Skeletal muscle satellite cell (primary cell): ENCODE results near the gene NGEF.
"Not testable (repeated sequence)": the region's sequence is repeated elsewhere in the genome, so short reads cannot be mapped to it uniquely, and the experiment has no call there.

Experiments used
- H3K27me3 ChIP-seq: 2 replicates; pipeline ENCODE4 v1.7.0; 2013; ENCODE audit warnings: low read length; ENCODE audit not compliant: control insufficient read depth, insufficient read depth
- H3K36me3 ChIP-seq: 2 replicates; pipeline ENCODE4 v1.7.0; 2013; ENCODE audit warnings: mild to moderate bottlenecking, control low read depth, low read length; ENCODE audit not compliant: insufficient read depth
- H3K4me1 ChIP-seq: 2 replicates; pipeline ENCODE4 v1.7.0; 2013; ENCODE audit warnings: low read length; ENCODE audit not compliant: control insufficient read depth, insufficient read depth
- H3K4me2 ChIP-seq: 2 replicates; pipeline ENCODE4 v1.7.0; 2013; ENCODE audit warnings: mild to moderate bottlenecking, low read length
- H3K4me3 ChIP-seq: 2 replicates; pipeline ENCODE4 v1.7.0; 2013; ENCODE audit warnings: low read length
- H3K9ac ChIP-seq: 2 replicates; pipeline ENCODE4 v1.7.0; 2013; ENCODE audit warnings: mild to moderate bottlenecking, low read depth, low read length, moderate library complexity
- H3K9me3 ChIP-seq: replicated peaks from 2 replicates; pipeline ENCODE4 v1.7.0; 2013; ENCODE audit warnings: mild to moderate bottlenecking, control low read depth, low read length

The NGEF gene

DNA sequence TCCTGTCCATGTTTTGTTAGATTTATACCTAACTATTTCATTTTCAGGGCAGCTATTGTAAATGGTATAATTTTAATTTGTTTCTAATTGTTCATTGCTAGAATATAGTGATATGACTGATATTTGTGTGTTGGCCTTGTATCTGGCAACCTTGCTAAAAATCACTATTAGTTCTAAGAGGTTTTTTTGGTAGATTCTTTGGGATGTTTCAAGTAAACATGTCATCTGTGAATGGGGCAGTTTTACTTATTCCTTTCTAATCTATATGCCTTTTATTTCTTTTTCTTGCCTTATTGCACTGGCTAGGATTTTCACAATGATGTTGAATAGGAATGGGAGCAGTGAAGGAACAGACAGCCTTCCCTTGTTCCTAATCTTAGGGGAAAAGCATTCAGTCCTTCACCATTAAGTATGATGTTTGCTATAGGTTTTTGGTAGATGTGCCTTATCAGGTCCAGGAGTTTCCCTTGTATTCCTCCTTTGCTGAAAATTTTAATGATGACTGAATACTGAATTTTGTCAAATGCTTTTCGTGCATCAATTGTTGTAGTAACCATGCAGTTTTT is 101.3 kb downstream of the NGEF start:
- Histone ChIP-seq H3K9me3 (peaks cover 3% of the 10 kb centered on the region), H3K9ac (no peak overlapping the region), H3K4me2 (no peak overlapping the region), H3K4me1 (no peaks in the 10 kb centered on the region), H3K4me3 (no peak overlapping the region), H3K36me3 (no peaks in the 10 kb centered on the region), H3K27me3 (peaks cover 22% of the 10 kb centered on the region)

DNA sequence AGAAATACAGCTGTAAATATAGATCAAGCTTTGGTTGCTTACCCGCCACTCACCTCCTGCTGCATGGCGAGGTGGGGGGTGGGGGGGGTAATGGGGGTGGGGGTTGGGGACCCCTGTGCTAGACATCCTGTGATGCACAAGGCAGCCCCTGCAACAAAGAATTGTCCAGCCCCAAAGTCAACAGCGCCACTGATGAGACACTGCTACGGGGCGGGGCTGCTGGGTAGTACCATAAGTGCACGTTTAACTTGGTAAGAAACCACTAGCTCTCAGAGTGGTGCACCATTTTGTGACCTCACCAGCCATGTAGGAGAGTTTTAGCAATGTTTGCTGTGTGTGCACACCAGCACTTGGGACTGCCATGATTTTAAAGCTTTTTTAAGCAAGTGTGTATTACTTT is 102.7 kb downstream of the NGEF start:
- no peaks in the 10 kb centered on the region for H3K4me1 ChIP-seq
- H3K9ac ChIP-seq, result no peak overlapping the region
- H3K27me3 ChIP-seq, result peaks cover 14% of the 10 kb centered on the region

DNA sequence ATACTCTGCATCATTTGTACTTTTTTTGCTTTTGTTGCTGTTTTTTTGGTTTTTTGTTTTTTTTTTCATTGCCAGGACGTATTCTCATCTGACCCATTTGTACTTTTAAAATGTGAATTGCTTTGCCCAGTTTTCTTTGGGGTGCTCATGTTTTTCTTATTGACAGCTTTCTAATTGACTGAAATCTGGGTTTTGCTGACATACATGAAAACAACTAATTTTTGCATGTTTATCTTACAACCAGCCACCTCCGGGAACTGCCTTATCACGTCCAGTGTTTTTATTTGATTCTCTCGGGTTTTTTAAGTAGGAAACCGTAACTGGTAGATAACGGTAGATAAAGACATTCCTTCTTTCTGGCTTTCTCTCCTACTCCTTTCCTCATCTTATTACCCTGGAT is 104.4 kb downstream of the NGEF start:
- Histone ChIP-seq H3K36me3 (no peaks in the 10 kb centered on the region), H3K27me3 (peaks cover 9% of the 10 kb centered on the region), H3K4me3 (no peak overlapping the region), H3K9ac (no peak overlapping the region), H3K4me2 (no peak overlapping the region), H3K9me3 (peaks cover 3% of the 10 kb centered on the region), H3K4me1 (no peaks in the 10 kb centered on the region)

More for the DNA sequence above, 102.7 kb downstream of the NGEF start:
- H3K4me3 ChIP-seq, result no peak overlapping the region
- no peak overlapping the region for H3K4me2 ChIP-seq
- no peaks in the 10 kb centered on the region for H3K36me3 ChIP-seq
- H3K9me3 ChIP-seq, result peaks cover 3% of the 10 kb centered on the region

DNA sequence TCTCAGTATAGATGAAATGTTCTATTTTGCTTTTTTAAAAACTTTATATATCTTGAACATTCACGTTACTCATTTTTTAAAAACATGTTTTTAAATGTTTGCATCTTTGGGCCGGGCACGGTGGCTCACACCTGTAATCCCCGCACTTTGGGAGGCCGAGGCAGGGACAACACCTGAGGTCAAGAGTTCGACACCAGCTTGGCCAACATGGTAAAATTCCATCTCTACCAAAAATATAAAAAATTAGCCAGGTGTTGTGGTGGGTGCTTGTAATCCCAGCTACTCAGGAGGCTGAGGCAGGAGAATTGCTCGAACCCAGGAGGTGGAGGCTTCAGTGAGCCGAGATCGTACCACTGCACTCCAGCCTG is 105.4 kb downstream of the NGEF start:
- H3K4me1 ChIP-seq, H3K4me2 ChIP-seq, H3K9ac ChIP-seq, H3K9me3 ChIP-seq, H3K36me3 ChIP-seq, H3K4me3 ChIP-seq, H3K27me3 ChIP-seq: not testable (repeated sequence)

DNA sequence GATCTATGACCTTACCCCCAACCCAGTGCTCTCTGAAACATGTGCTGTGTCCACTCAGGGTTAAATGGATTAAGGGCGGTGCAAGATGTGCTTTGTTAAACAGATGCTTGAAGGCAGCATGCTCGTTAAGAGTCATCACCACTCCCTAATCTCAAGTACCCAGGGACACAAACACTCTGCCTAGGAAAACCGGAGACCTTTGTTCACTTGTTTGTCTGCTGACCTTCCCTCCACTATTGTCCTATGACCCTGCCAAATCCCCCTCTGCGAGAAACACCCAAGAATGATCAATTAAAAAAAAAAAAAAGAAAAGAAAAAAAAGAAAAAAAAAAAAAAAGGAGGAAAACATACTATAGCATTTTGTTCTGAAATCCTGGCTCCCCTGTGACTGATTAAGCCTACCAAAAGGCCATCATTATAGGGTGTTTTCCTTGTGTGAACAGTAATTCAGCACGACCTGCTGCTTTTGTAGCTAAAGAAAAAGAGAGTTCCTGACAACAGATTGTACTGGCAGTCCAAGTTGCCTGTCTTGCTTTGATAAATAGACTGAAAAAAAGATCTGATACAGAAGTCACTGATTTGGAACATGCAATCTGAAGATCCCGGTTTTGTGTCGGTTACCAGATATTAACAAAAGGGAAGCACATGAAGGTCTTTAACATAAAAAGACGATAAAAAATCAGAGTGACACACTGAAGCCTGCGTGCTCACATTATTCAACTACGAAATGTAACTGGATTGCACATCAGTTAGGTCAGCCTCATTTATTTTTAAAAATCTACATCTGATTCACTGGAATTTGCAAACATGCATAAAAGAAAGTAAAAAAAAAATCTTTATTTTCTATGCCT is 106.0 kb downstream of the NGEF start:
- not testable (repeated sequence) for H3K4me1 ChIP-seq, H3K36me3 ChIP-seq, H3K9me3 ChIP-seq, H3K27me3 ChIP-seq, H3K4me3 ChIP-seq, H3K9ac ChIP-seq, H3K4me2 ChIP-seq

DNA sequence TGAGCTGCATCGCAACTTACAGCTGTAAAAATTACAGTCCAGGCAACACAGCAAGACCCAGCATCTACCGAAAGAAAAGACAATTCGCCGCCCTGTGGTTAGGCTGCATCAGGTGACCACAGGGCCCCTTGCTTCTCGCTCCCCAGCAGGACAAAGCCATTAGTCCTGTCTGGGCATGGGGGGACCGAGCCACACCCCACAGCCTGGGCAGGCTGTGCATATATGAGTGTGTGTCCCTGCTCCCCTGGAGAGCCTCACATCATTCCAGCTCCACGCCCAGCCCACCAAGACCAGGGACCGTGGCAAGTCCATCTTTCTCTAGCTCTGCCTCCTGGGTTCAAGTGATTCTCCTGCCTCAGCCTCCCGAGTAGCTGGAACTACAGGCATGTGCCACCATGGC is 109.1 kb downstream of the NGEF start:
- Histone ChIP-seq H3K9ac (no peak overlapping the region), H3K4me3 (no peak overlapping the region), H3K9me3 (no peaks in the 10 kb centered on the region), H3K4me2 (no peak overlapping the region), H3K4me1 (peaks cover 21% of the 10 kb centered on the region), H3K27me3 (no peaks in the 10 kb centered on the region), H3K36me3 (no peaks in the 10 kb centered on the region)

DNA sequence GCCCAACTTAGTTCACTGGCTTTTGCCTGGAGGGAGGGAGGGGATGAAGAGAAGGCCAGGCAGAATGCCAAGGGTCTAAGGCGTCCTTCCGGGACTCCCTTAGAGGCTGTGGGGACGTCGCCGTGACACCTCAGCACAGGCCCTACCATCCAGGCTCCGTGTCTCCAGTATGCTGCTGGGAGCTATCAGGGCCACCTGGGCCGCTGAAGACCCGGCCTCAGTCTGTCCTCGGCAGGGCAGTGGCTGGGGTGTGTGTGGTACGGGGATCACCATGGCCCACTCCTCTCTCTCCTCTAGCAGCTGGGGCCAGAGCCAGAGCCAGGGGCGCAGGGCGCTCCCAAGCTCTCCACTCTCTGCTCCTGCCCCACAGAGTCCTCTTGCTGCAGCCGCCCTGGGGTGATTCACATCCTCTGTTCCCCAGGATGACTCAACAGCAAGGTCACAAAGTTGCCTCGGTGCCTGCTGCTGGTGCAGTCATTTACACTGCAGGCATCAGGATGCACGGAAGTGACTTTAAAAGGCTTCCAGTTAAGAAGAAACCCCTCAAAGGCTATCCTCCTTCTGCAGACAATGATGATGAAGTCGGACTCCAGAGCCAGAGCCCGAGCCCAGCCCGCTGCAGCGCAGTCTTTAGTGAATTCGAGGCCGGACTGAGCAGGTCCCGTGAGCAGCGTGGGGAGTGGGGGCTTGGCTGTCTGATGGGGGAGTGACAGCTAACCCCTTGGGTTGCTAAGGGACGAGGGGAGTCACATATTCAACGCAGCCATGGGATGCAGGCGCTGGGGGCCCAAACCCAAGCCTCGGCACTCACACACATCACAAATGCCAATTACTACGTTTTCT is 111.1 kb downstream of the NGEF start:
- H3K4me1 ChIP-seq, result peaks cover 21% of the 10 kb centered on the region
- H3K4me2 ChIP-seq, result peak overlapping the region; percentile 69
- H3K4me3 ChIP-seq, result peak overlapping the region; percentile 32
- no peaks in the 10 kb centered on the region for H3K27me3 ChIP-seq
- H3K36me3 ChIP-seq, result no peaks in the 10 kb centered on the region
- H3K9me3 ChIP-seq, result no peaks in the 10 kb centered on the region
- peak overlapping the region; percentile 65 for H3K9ac ChIP-seq

DNA sequence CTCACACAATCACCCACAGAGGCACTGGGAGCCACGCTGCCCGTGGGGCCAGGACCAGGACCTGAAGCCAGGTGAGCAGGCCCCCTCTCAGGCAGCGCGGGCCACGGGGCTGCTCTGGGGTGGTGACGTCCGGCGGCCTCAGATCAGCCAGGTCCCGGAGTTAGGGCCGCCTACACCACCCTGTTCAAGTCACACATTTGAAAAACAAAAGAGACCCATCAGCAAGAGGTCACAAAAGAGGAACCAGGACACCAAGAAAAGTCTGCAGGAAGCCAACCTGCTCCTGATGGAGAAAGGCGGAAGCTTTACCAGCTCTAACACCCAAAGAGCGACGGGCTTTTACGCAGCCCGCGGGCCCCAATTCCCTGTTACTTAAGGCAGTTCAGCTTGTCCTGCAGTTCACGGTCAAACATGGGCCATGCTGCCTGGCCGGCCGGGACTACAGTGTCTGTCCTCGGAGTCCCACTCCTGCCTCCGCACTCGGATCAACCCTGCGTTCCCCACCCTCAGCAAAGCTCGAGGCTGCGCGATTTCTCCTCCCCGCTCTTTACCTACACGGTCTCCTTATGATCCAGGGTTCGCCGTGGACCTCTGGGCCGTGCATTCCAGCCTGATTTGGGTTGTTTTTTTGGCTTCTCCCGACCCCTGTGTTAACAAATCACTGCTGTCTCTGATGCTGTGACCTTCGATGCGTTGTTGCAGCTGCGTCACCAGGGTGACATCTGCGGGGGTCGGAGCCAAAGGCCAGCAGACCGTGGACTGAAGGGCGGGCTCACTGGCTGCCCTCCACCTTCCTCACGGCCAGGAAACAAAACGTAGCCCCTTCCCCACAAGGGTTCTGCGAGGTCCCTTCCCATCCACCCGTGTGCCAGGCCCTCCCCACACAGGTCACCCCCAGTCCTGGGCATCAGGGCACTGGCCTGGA is 112.0 kb downstream of the NGEF start:
- no peaks in the 10 kb centered on the region for H3K36me3 ChIP-seq
- H3K27me3 ChIP-seq, result no peaks in the 10 kb centered on the region
- no peaks in the 10 kb centered on the region for H3K9me3 ChIP-seq
- peaks cover 21% of the 10 kb centered on the region for H3K4me1 ChIP-seq
- peak overlapping the region; percentile 65 for H3K9ac ChIP-seq
- H3K4me3 ChIP-seq, result peak overlapping the region; percentile 32
- H3K4me2 ChIP-seq, result peak overlapping the region; percentile 69

DNA sequence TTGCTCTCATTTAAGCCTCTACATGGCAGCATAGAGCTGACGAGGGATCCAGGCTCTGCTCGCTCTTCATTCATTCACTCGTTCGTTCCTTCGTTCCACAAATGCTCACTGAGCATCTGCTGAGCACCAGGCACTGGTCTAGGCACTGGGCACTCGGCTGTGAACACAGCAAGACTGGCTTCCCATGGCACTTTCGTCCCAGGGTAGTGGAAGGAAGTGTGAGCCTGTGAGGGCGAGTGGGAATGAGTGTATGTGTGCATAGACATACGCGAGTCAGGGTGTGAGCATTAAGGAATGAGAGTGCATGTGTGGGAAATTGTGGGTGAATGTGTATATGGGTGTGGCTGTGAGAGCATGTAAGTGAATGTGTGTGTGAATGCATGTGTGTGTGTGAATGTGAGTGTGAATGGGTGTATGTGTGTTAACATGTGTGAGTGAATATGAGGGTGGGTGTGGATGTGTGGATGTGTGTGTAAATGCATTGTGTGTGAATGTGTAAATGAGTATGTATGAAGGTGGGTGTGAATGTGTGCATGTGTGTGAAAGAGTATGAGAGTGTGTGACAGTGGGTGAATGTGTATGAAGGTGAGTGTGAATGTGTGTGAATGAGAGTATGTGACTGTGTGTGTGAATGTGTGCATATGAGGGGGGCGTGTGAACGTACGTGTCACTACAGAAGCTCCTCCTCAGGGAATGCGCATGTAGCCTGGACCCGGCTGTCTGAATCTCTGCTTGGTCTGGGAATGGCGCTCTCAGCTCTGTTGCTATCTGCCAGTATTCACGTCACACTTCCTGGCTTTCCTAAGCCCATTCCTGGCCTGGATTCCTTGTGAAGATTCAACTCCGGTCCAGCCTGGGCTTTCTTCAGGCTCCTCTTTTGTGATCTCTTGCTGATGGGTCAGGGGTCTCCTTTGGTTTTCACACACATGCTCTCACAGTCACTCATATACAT is 114.2 kb downstream of the NGEF start:
- Histone ChIP-seq H3K27me3 (no peaks in the 10 kb centered on the region), H3K9ac (no peak overlapping the region), H3K4me2 (no peak overlapping the region), H3K9me3 (no peaks in the 10 kb centered on the region), H3K4me1 (peaks cover 21% of the 10 kb centered on the region), H3K4me3 (no peak overlapping the region), H3K36me3 (no peaks in the 10 kb centered on the region)

DNA sequence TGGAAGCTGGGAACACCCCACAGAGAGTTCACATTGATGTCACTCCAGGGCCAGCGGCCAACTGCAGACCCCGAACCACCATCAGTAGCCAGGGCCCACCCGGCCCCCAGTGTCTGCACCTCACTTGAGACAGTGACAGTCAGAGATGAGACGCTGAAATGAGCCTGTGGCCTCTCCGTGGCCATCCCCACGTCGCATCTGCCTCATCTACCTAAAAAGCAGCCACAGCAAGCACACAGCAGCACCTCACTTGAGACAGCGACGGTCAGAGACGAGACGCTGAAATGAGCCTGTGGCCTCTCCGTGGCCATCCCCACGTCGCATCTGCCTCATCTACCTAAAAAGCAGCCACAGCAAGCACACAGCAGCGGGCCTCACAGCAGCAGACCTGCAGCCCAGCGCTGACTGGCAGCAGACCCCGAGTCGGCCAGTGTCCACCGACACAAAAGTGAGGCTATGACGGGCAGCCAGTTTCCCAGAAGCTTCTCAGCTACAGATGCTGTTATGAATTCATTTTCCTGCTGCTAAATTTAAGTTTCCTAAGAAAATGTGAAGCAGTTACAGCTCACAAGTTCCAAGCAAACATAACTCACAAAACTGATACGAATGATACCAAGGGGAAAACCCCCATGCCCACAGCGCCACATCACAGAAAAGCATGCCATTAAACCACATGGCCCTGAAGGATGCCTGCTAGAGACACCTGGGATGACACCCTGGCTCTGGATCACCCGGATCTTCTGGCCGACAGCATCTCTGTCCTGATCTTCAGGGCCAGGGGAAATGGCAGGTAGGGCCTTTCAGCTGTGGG is 115.3 kb downstream of the NGEF start:
- no peaks in the 10 kb centered on the region for H3K9me3 ChIP-seq
- H3K4me2 ChIP-seq, result no peak overlapping the region
- no peak overlapping the region for H3K4me3 ChIP-seq
- no peaks in the 10 kb centered on the region for H3K27me3 ChIP-seq
- H3K9ac ChIP-seq, result no peak overlapping the region
- H3K4me1 ChIP-seq, result peaks cover 20% of the 10 kb centered on the region
- H3K36me3 ChIP-seq, result no peaks in the 10 kb centered on the region
